ENCODE data around the gene TTC39C.
A peak's percentile ranks its signal among the peaks of the same experiment; 100 is the strongest.
"Not testable (repeated sequence)": the region's sequence is repeated elsewhere in the genome, so short reads cannot be mapped to it uniquely, and the experiment has no call there.

TTC39C gene

GRCh38 chr18:24054130-24054529 is 39.6 kb downstream of the TTC39C start:
- no peak overlapping the region for H3K4me3 ChIP-seq (ENCODE audit: control insufficient read depth in 1 of 7, extremely low read depth in 1 of 7, insufficient read depth in 4 of 7, low read depth in 2 of 7, low read length in 6 of 7)
- POLR2A ChIA-PET = no interaction called here
- CTCF ChIA-PET = interaction anchor here (1.0 kb wide), 1 partner anchor 33 kb away, joined by 3 read pairs; no protein-coding TSS in a partner anchor
- H3K36me3 ChIP-seq (ENCODE audit: control insufficient read depth in 4 of 4, insufficient read depth in 4 of 4, low read length in 3 of 4) = no peaks in the 10 kb centered on the region
- WGBS (ENCODE audit: insufficient coverage) = 75% methylated on average over 2 of the region's 4 CpGs
- no peaks in the 10 kb centered on the region for H3K9me3 ChIP-seq (ENCODE audit: control extremely low read depth in 1 of 5, control insufficient read depth in 4 of 5, insufficient read depth in 2 of 5, low read depth in 1 of 5, low read length in 4 of 5)
- DNase-seq = peak in 2 of 3 donors; percentile 13 to 34
- H3K27me3 ChIP-seq (replicated peaks in 2 of 5; ENCODE audit: control insufficient read depth in 4 of 5, insufficient read depth in 5 of 5, low read length in 4 of 5) = no peaks in the 10 kb centered on the region
- H3K4me1 ChIP-seq (ENCODE audit: control extremely low read depth in 1 of 4, control insufficient read depth in 4 of 4, insufficient read depth in 4 of 4, low read length in 3 of 4) = no peaks in the 10 kb centered on the region
- no peak overlapping the region for H3K27ac ChIP-seq (ENCODE audit: insufficient read depth in 1 of 2, low read depth in 1 of 2, low read length in 2 of 2, poor library complexity in 1 of 2, severe bottlenecking in 2 of 2)

- H3K27ac ChIP-seq (ENCODE audit: insufficient read depth in 1 of 2, low read depth in 1 of 2, low read length in 2 of 2, poor library complexity in 1 of 2, severe bottlenecking in 2 of 2) = no peak overlapping the region
Measured at GRCh38 chr18:24055009-24055804, 40.7 kb downstream of the TTC39C start.

GRCh38 chr18:24055878-24056277 is 41.3 kb downstream of the TTC39C start:
- Histone ChIP-seq H3K9me3 (ENCODE audit: control extremely low read depth in 1 of 5, control insufficient read depth in 4 of 5, insufficient read depth in 2 of 5, low read depth in 1 of 5, low read length in 4 of 5) (no peaks in the 10 kb centered on the region), H3K27ac (ENCODE audit: insufficient read depth in 1 of 2, low read depth in 1 of 2, low read length in 2 of 2, poor library complexity in 1 of 2, severe bottlenecking in 2 of 2) (no peak overlapping the region), H3K36me3 (ENCODE audit: control insufficient read depth in 4 of 4, insufficient read depth in 4 of 4, low read length in 3 of 4) (no peaks in the 10 kb centered on the region), H3K4me3 (ENCODE audit: control insufficient read depth in 1 of 7, extremely low read depth in 1 of 7, insufficient read depth in 4 of 7, low read depth in 2 of 7, low read length in 6 of 7) (no peak overlapping the region), H3K4me1 (ENCODE audit: control extremely low read depth in 1 of 4, control insufficient read depth in 4 of 4, insufficient read depth in 4 of 4, low read length in 3 of 4) (no peaks in the 10 kb centered on the region), H3K27me3 (replicated peaks in 2 of 5; ENCODE audit: control insufficient read depth in 4 of 5, insufficient read depth in 5 of 5, low read length in 4 of 5) (no peaks in the 10 kb centered on the region)
- WGBS (ENCODE audit: insufficient coverage) = 100% methylated on average over 2 of the region's 2 CpGs
- no peak for DNase-seq
- POLR2A ChIA-PET = no interaction called here
- CTCF ChIA-PET = interaction anchor here (1.3 to 1.7 kb wide), 2 partner anchors 28 to 137 kb away, joined by 4 read pairs; no protein-coding TSS in a partner anchor

More at GRCh38 chr18:24055009-24055804, 40.7 kb downstream of the TTC39C start:
- H3K9me3 ChIP-seq (ENCODE audit: control extremely low read depth in 1 of 5, control insufficient read depth in 4 of 5, insufficient read depth in 2 of 5, low read depth in 1 of 5, low read length in 4 of 5) = no peaks in the 10 kb centered on the region
- POLR2A ChIA-PET = no interaction called here
- CTCF ChIA-PET = interaction anchor here (1.3 to 1.7 kb wide), 2 partner anchors 29 to 137 kb away, joined by 4 read pairs; no protein-coding TSS in a partner anchor
- no peak overlapping the region for H3K4me3 ChIP-seq (ENCODE audit: control insufficient read depth in 1 of 7, extremely low read depth in 1 of 7, insufficient read depth in 4 of 7, low read depth in 2 of 7, low read length in 6 of 7)
- no peak for DNase-seq
- no peaks in the 10 kb centered on the region for H3K27me3 ChIP-seq (replicated peaks in 2 of 5; ENCODE audit: control insufficient read depth in 4 of 5, insufficient read depth in 5 of 5, low read length in 4 of 5)
- no peaks in the 10 kb centered on the region for H3K36me3 ChIP-seq (ENCODE audit: control insufficient read depth in 4 of 4, insufficient read depth in 4 of 4, low read length in 3 of 4)
- 100% methylated on average over 1 of the region's 3 CpGs for WGBS (ENCODE audit: insufficient coverage)
- H3K4me1 ChIP-seq (ENCODE audit: control extremely low read depth in 1 of 4, control insufficient read depth in 4 of 4, insufficient read depth in 4 of 4, low read length in 3 of 4) = no peaks in the 10 kb centered on the region

- Histone ChIP-seq H3K27me3 (replicated peaks in 2 of 5; ENCODE audit: control insufficient read depth in 4 of 5, insufficient read depth in 5 of 5, low read length in 4 of 5) (no peaks in the 10 kb centered on the region), H3K9me3 (ENCODE audit: control extremely low read depth in 1 of 5, control insufficient read depth in 4 of 5, insufficient read depth in 2 of 5, low read depth in 1 of 5, low read length in 4 of 5) (no peaks in the 10 kb centered on the region), H3K4me3 (ENCODE audit: control insufficient read depth in 1 of 7, extremely low read depth in 1 of 7, insufficient read depth in 4 of 7, low read depth in 2 of 7, low read length in 6 of 7) (no peak overlapping the region), H3K4me1 (ENCODE audit: control extremely low read depth in 1 of 4, control insufficient read depth in 4 of 4, insufficient read depth in 4 of 4, low read length in 3 of 4) (no peaks in the 10 kb centered on the region), H3K36me3 (ENCODE audit: control insufficient read depth in 4 of 4, insufficient read depth in 4 of 4, low read length in 3 of 4) (no peaks in the 10 kb centered on the region), H3K27ac (ENCODE audit: insufficient read depth in 1 of 2, low read depth in 1 of 2, low read length in 2 of 2, poor library complexity in 1 of 2, severe bottlenecking in 2 of 2) (no peak overlapping the region)
- CTCF ChIA-PET = interaction anchor here (0.6 to 1.7 kb wide), 3 partner anchors 10 to 138 kb away, joined by 3 to 4 read pairs (median 4); no protein-coding TSS in a partner anchor
- POLR2A ChIA-PET = no interaction called here
- WGBS (ENCODE audit: insufficient coverage) = 100% methylated on average over 1 of the region's 2 CpGs
- no peak for DNase-seq
Measured at GRCh38 chr18:24056506-24056905, 42.0 kb downstream of the TTC39C start.

- WGBS (ENCODE audit: insufficient coverage) = no CpG with 5 or more reads among the region's 1 CpG
- ChIA-PET CTCF (no interaction called here), POLR2A (no interaction called here)
- DNase-seq = no peak
- H3K36me3 ChIP-seq (ENCODE audit: control insufficient read depth in 4 of 4, insufficient read depth in 4 of 4, low read length in 3 of 4) = no peaks in the 10 kb centered on the region
- H3K27me3 ChIP-seq (replicated peaks in 2 of 5; ENCODE audit: control insufficient read depth in 4 of 5, insufficient read depth in 5 of 5, low read length in 4 of 5) = no peaks in the 10 kb centered on the region
- no peaks in the 10 kb centered on the region for H3K9me3 ChIP-seq (ENCODE audit: control extremely low read depth in 1 of 5, control insufficient read depth in 4 of 5, insufficient read depth in 2 of 5, low read depth in 1 of 5, low read length in 4 of 5)
- H3K4me1 ChIP-seq (ENCODE audit: control extremely low read depth in 1 of 4, control insufficient read depth in 4 of 4, insufficient read depth in 4 of 4, low read length in 3 of 4) = no peaks in the 10 kb centered on the region
- H3K27ac ChIP-seq (ENCODE audit: insufficient read depth in 1 of 2, low read depth in 1 of 2, low read length in 2 of 2, poor library complexity in 1 of 2, severe bottlenecking in 2 of 2) = no peak overlapping the region
- H3K4me3 ChIP-seq (ENCODE audit: control insufficient read depth in 1 of 7, extremely low read depth in 1 of 7, insufficient read depth in 4 of 7, low read depth in 2 of 7, low read length in 6 of 7) = no peak overlapping the region
Measured at GRCh38 chr18:24057804-24058203, 43.2 kb downstream of the TTC39C start.

- H3K4me1 ChIP-seq (ENCODE audit: control extremely low read depth in 1 of 4, control insufficient read depth in 4 of 4, insufficient read depth in 4 of 4, low read length in 3 of 4); POLR2A ChIA-PET; H3K36me3 ChIP-seq (ENCODE audit: control insufficient read depth in 4 of 4, insufficient read depth in 4 of 4, low read length in 3 of 4); H3K4me3 ChIP-seq (ENCODE audit: control insufficient read depth in 1 of 7, extremely low read depth in 1 of 7, insufficient read depth in 4 of 7, low read depth in 2 of 7, low read length in 6 of 7); H3K27ac ChIP-seq (ENCODE audit: insufficient read depth in 1 of 2, low read depth in 1 of 2, low read length in 2 of 2, poor library complexity in 1 of 2, severe bottlenecking in 2 of 2); H3K9me3 ChIP-seq (ENCODE audit: control extremely low read depth in 1 of 5, control insufficient read depth in 4 of 5, insufficient read depth in 2 of 5, low read depth in 1 of 5, low read length in 4 of 5); DNase-seq; H3K27me3 ChIP-seq (replicated peaks in 2 of 5; ENCODE audit: control insufficient read depth in 4 of 5, insufficient read depth in 5 of 5, low read length in 4 of 5); CTCF ChIA-PET: not testable (repeated sequence)
- WGBS (ENCODE audit: insufficient coverage) = 95% methylated on average over 3 of the region's 4 CpGs
Measured at GRCh38 chr18:24059385-24059784, 44.8 kb downstream of the TTC39C start.

GRCh38 chr18:24060644-24061043 is 46.1 kb downstream of the TTC39C start:
- no CpG with 5 or more reads among the region's 2 CpGs for WGBS (ENCODE audit: insufficient coverage)
- no peaks in the 10 kb centered on the region for H3K36me3 ChIP-seq (ENCODE audit: control insufficient read depth in 4 of 4, insufficient read depth in 4 of 4, low read length in 3 of 4)
- H3K27me3 ChIP-seq (replicated peaks in 2 of 5; ENCODE audit: control insufficient read depth in 4 of 5, insufficient read depth in 5 of 5, low read length in 4 of 5) = no peaks in the 10 kb centered on the region
- DNase-seq = no peak
- no peaks in the 10 kb centered on the region for H3K4me1 ChIP-seq (ENCODE audit: control extremely low read depth in 1 of 4, control insufficient read depth in 4 of 4, insufficient read depth in 4 of 4, low read length in 3 of 4)
- H3K9me3 ChIP-seq (ENCODE audit: control extremely low read depth in 1 of 5, control insufficient read depth in 4 of 5, insufficient read depth in 2 of 5, low read depth in 1 of 5, low read length in 4 of 5) = no peaks in the 10 kb centered on the region
- H3K4me3 ChIP-seq (ENCODE audit: control insufficient read depth in 1 of 7, extremely low read depth in 1 of 7, insufficient read depth in 4 of 7, low read depth in 2 of 7, low read length in 6 of 7) = no peak overlapping the region
- POLR2A ChIA-PET = no interaction called here
- CTCF ChIA-PET = interaction anchor here (0.7 to 1.2 kb wide), 2 partner anchors 107 to 1148 kb away, joined by 3 to 4 read pairs; no protein-coding TSS in a partner anchor
- H3K27ac ChIP-seq (ENCODE audit: insufficient read depth in 1 of 2, low read depth in 1 of 2, low read length in 2 of 2, poor library complexity in 1 of 2, severe bottlenecking in 2 of 2) = no peak overlapping the region

Measured in common myeloid progenitor, CD34-positive (primary cell).